ENCODE measurements around the gene GLDN. TPM values are rescaled to one million over a fixed set of nuclear protein-coding genes. Genes with fewer than 3 reads are reported as not detected.

Gene GLDN
- polyA plus RNA-seq, 1 of the 3 experiments (the other 2 are of a cell fraction): not detected

- TF ChIP-seq REST (IDR thresholded peaks at IDR 0.05; ENCODE audit: low read depth, low read length) (no peak), MEF2A (IDR thresholded peaks at IDR 0.05; ENCODE audit: borderline replicate concordance, low read depth) (no peak), SIN3A (IDR thresholded peaks at IDR 0.05; ENCODE audit: borderline replicate concordance, low read depth, low read length) (no peak), EZH2phosphoT487 (IDR thresholded peaks at IDR 0.05; ENCODE audit: borderline replicate concordance, low read depth) (no peak), MXI1 (IDR thresholded peaks at IDR 0.05; ENCODE audit: low read depth, low read length) (no peak), GATA2 (CRISPR knock-in tag; IDR thresholded peaks at IDR 0.05) (no peak), FOXJ3 (CRISPR knock-in tag; IDR thresholded peaks at IDR 0.05) (no peak), FOXM1 (IDR thresholded peaks at IDR 0.05; ENCODE audit: low read depth) (no peak), JUND (IDR thresholded peaks at IDR 0.05) (no peak), POLR2AphosphoS5 (IDR thresholded peaks at IDR 0.05; ENCODE audit: low read depth, low read length) (no peak), TAF1 (IDR thresholded peaks at IDR 0.05; ENCODE audit: borderline replicate concordance, low read depth, low read length) (no peak), TEAD4 (IDR thresholded peaks at IDR 0.05; ENCODE audit: borderline replicate concordance, insufficient read depth) (no peak), SMC3 (IDR thresholded peaks at IDR 0.05; ENCODE audit: low read depth, low read length) (no peak), TCF12 (IDR thresholded peaks at IDR 0.05) (no peak), FOSL2 (IDR thresholded peaks at IDR 0.05; ENCODE audit: borderline replicate concordance, low read depth) (no peak), RCOR1 (IDR thresholded peaks at IDR 0.05; ENCODE audit: low read length) (no peak), YY1 (IDR thresholded peaks at IDR 0.05; ENCODE audit: low read depth) (no peak), MAX (IDR thresholded peaks at IDR 0.05; ENCODE audit: low read depth) (no peak), GABPA (IDR thresholded peaks at IDR 0.05; ENCODE audit: low read depth) (no peak), RAD21 (IDR thresholded peaks at IDR 0.05; ENCODE audit: low read length) (no peak)
- no peak overlapping the region for H3K9ac ChIP-seq
- no peaks in the 10 kb centered on the region for H3K9me3 ChIP-seq
- no peak for DNase-seq
- no peaks in the 10 kb centered on the region for H3K27me3 ChIP-seq (ENCODE audit: insufficient read depth)
- no peaks in the 10 kb centered on the region for H3K4me1 ChIP-seq (ENCODE audit: control insufficient read depth in 1 of 2, insufficient read depth in 2 of 2, low read depth in 1 of 2, low read length in 1 of 2)
- H3K27ac ChIP-seq (ENCODE audit: low read depth in 2 of 2, low read length in 1 of 2): no peak overlapping the region
- H2AFZ ChIP-seq (ENCODE audit: low read depth): no peak overlapping the region
- no peaks in the 10 kb centered on the region for H3F3A ChIP-seq (replicated peaks; ENCODE audit: insufficient read depth)
- H3K9me2 ChIP-seq: no peaks in the 10 kb centered on the region
- no peak overlapping the region for H3K4me2 ChIP-seq
- H3K79me2 ChIP-seq (ENCODE audit: insufficient read depth): no peaks in the 10 kb centered on the region
- CTCF ChIA-PET: no interaction called here
- POLR2A ChIA-PET: no interaction called here
- 20% methylated on average over 6 of the region's 6 CpGs for WGBS (ENCODE audit: low lambda C conversion rate)
- no peaks in the 10 kb centered on the region for H4K20me1 ChIP-seq (ENCODE audit: insufficient read depth)
- H3K4me3 ChIP-seq (ENCODE audit: low read depth in 2 of 2, low read length in 1 of 2): no peak overlapping the region
- no peaks in the 10 kb centered on the region for H3K36me3 ChIP-seq (replicated peaks in 1 of 2; ENCODE audit: control insufficient read depth in 1 of 2, insufficient read depth in 2 of 2, low read length in 1 of 2)
Measured at GRCh38 chr15:51302480-51302879, 39.0 kb upstream of the GLDN start.

Measured in SK-N-SH (cell line).